Neural progenitor cell (in vitro differentiated cells): Measurements from ENCODE around the gene EYA4.

Experiments used
- EZH2 ChIP-seq: fragments of 200-600 bp; sonication (generic); IDR thresholded peaks from 2 replicates; pipeline ENCODE4 v1.6.1; 2017; ENCODE audit warnings: antibody characterized with exemption, mild to moderate bottlenecking, moderate library complexity
- TF ChIP-seq, protein P1 (sequence below): fragments of 200-600 bp; sonication (generic); IDR thresholded peaks from 2 replicates; pipeline ENCODE4 v1.5.1; 2017; ENCODE audit warnings: antibody characterized with exemption, mild to moderate bottlenecking

DNA sequence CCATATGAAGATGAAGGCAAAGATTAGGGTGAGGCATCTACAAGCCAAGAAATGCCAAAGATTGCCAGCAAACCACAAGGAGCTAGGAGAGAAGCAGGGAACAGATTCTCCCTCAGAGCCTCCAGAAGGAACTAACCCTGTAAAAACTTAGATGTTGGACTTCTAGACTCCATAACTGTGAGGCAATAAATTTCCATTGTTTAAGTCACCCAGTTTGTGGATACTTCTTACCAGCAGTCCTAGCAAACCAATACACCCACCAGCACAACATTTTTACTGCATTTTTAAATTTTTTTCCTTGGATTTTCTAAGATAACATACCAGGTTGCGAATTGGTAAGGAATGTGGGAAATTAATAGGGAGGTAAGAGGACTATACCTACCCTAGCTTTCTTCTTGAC is 47.8 kb upstream of the EYA4 start:
- TF ChIP-seq, protein P1, sequence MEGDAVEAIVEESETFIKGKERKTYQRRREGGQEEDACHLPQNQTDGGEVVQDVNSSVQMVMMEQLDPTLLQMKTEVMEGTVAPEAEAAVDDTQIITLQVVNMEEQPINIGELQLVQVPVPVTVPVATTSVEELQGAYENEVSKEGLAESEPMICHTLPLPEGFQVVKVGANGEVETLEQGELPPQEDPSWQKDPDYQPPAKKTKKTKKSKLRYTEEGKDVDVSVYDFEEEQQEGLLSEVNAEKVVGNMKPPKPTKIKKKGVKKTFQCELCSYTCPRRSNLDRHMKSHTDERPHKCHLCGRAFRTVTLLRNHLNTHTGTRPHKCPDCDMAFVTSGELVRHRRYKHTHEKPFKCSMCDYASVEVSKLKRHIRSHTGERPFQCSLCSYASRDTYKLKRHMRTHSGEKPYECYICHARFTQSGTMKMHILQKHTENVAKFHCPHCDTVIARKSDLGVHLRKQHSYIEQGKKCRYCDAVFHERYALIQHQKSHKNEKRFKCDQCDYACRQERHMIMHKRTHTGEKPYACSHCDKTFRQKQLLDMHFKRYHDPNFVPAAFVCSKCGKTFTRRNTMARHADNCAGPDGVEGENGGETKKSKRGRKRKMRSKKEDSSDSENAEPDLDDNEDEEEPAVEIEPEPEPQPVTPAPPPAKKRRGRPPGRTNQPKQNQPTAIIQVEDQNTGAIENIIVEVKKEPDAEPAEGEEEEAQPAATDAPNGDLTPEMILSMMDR = no peak
- no peak for TF ChIP-seq EZH2
